ENCODE results near the gene TSPAN18.

The TSPAN18 gene

GRCh38 chr11:44804449-44805437 lies 78.0 kb downstream of the TSPAN18 start:
- DNase-seq = no peak

GRCh38 chr11:44805596-44805995 lies 78.8 kb downstream of the TSPAN18 start:
- no peak for DNase-seq

GRCh38 chr11:44808053-44808753 lies 81.4 kb downstream of the TSPAN18 start:
- DNase-seq = no peak

- no peak for DNase-seq
Observed at GRCh38 chr11:44809283-44809682, 82.5 kb downstream of the TSPAN18 start.

GRCh38 chr11:44811841-44812448 lies 85.2 kb downstream of the TSPAN18 start:
- DNase-seq = no peak

GRCh38 chr11:44812971-44813370 lies 86.2 kb downstream of the TSPAN18 start:
- no peak for DNase-seq

GRCh38 chr11:44813401-44813800 lies 86.6 kb downstream of the TSPAN18 start:
- no peak for DNase-seq

- no peak for DNase-seq
Observed at GRCh38 chr11:44814881-44815592, 88.3 kb downstream of the TSPAN18 start.

GRCh38 chr11:44815917-44816456 lies 89.2 kb downstream of the TSPAN18 start:
- no peak for DNase-seq

- DNase-seq = no peak
Observed at GRCh38 chr11:44816761-44817160, 90.0 kb downstream of the TSPAN18 start.

GRCh38 chr11:44817207-44817949 lies 90.6 kb downstream of the TSPAN18 start:
- no peak for DNase-seq

- no peak for DNase-seq
Observed at GRCh38 chr11:44818110-44818509, 91.3 kb downstream of the TSPAN18 start.

GRCh38 chr11:44819346-44819745 lies 92.6 kb downstream of the TSPAN18 start:
- DNase-seq = no peak

GRCh38 chr11:44822369-44822768 lies 95.6 kb downstream of the TSPAN18 start:
- DNase-seq = no peak

- no peak for DNase-seq
Observed at GRCh38 chr11:44823006-44823405, 96.2 kb downstream of the TSPAN18 start.

GRCh38 chr11:44823868-44824267 lies 97.1 kb downstream of the TSPAN18 start:
- DNase-seq = no peak

- no peak for DNase-seq
Observed at GRCh38 chr11:44824300-44824704, 97.5 kb downstream of the TSPAN18 start.

GRCh38 chr11:44825058-44825785 lies 98.5 kb downstream of the TSPAN18 start:
- no peak for DNase-seq

GRCh38 chr11:44826922-44827643 lies 100.3 kb downstream of the TSPAN18 start:
- DNase-seq = no peak

- DNase-seq = no peak
Observed at GRCh38 chr11:44828296-44828695, 101.5 kb downstream of the TSPAN18 start.
